Activated T-cell treated with anti-CD3 and anti-CD28 coated beads, Interleukin-2, amount 50 U/mL, for 24 hours (primary cell): Measurements from ENCODE around the gene CPT1B.

ENCODE experiments used
- DNase-seq: peaks from one replicate; pipeline ENCODE4 v3.0.0-alpha.2; 2020
- H3K27ac Mint-ChIP-seq: 2 replicates; pipeline ENCODE4 v1.8.0; 2020; ENCODE audit warnings: mild to moderate bottlenecking, mixed read lengths
- H3K27me3 Mint-ChIP-seq: 2 replicates; pipeline ENCODE4 v1.8.0; 2020; ENCODE audit warnings: mixed read lengths
- H3K36me3 Mint-ChIP-seq: 2 replicates; pipeline ENCODE4 v1.8.0; 2020; ENCODE audit warnings: low read depth, mixed read lengths
- H3K4me1 Mint-ChIP-seq: 2 replicates; pipeline ENCODE4 v1.8.0; 2020; ENCODE audit warnings: low read depth, mixed read lengths
- H3K4me3 Mint-ChIP-seq: 2 replicates; pipeline ENCODE4 v1.8.0; 2020; ENCODE audit warnings: mild to moderate bottlenecking, moderate library complexity, mixed read lengths
- H3K9me3 Mint-ChIP-seq: 2 replicates; pipeline ENCODE4 v1.8.0; 2020; ENCODE audit warnings: mixed read lengths

CPT1B gene

GRCh38 chr22:50584106-50585096 lies 6.2 kb upstream of the CPT1B start:
- Mint-ChIP-seq H3K27ac (peak overlapping the region; percentile 95), H3K4me1 (peaks cover 26% of the 10 kb centered on the region), H3K4me3 (peak overlapping the region; percentile 94), H3K36me3 (peaks cover 34% of the 10 kb centered on the region), H3K27me3 (no peaks in the 10 kb centered on the region), H3K9me3 (no peaks in the 10 kb centered on the region)
- DNase-seq, result no peak

GRCh38 chr22:50583294-50583861 lies 5.2 kb upstream of the CPT1B start:
- Mint-ChIP-seq H3K9me3 (no peaks in the 10 kb centered on the region), H3K4me3 (peak overlapping the region; percentile 94), H3K36me3 (peaks cover 45% of the 10 kb centered on the region), H3K27ac (peak overlapping the region; percentile 95), H3K4me1 (peaks cover 26% of the 10 kb centered on the region), H3K27me3 (no peaks in the 10 kb centered on the region)
- DNase-seq, result no peak

- H3K4me1 Mint-ChIP-seq, result peaks cover 26% of the 10 kb centered on the region
- peak; percentile 98 for DNase-seq
- H3K4me3 Mint-ChIP-seq, result peak within 1 kb of the TSS; percentile 94
- H3K27ac Mint-ChIP-seq, result peak within 1 kb of the TSS; percentile 95
- H3K27me3 Mint-ChIP-seq, result no peaks in the 10 kb centered on the region
- H3K9me3 Mint-ChIP-seq, result no peaks in the 10 kb centered on the region
- peaks cover 46% of the 10 kb centered on the region for H3K36me3 Mint-ChIP-seq
Measured at GRCh38 chr22:50582493-50583293, 4.5 kb upstream of the CPT1B start, which contains the start of gene CHKB. Gene CHKB (minus strand): TSS chr22:50582849. CDS start chr22:50582781, 68 bp downstream.

GRCh38 chr22:50581950-50582492 lies 3.8 kb upstream of the CPT1B start:
- Mint-ChIP-seq H3K4me1 (peaks cover 30% of the 10 kb centered on the region), H3K4me3 (peak overlapping the region; percentile 94), H3K27ac (peak overlapping the region; percentile 94), H3K36me3 (peaks cover 52% of the 10 kb centered on the region), H3K9me3 (no peaks in the 10 kb centered on the region), H3K27me3 (no peaks in the 10 kb centered on the region)
- no peak for DNase-seq

GRCh38 chr22:50581031-50581949 lies 3.1 kb upstream of the CPT1B start:
- H3K27ac Mint-ChIP-seq, result peak overlapping the region; percentile 89
- H3K4me3 Mint-ChIP-seq, result peak overlapping the region; percentile 94
- no peak for DNase-seq
- peaks cover 30% of the 10 kb centered on the region for H3K4me1 Mint-ChIP-seq
- no peaks in the 10 kb centered on the region for H3K27me3 Mint-ChIP-seq
- no peaks in the 10 kb centered on the region for H3K9me3 Mint-ChIP-seq
- H3K36me3 Mint-ChIP-seq, result peaks cover 59% of the 10 kb centered on the region

- no peaks in the 10 kb centered on the region for H3K27me3 Mint-ChIP-seq
- no peaks in the 10 kb centered on the region for H3K9me3 Mint-ChIP-seq
- DNase-seq, result no peak
- no peak overlapping the region for H3K27ac Mint-ChIP-seq
- peaks cover 30% of the 10 kb centered on the region for H3K4me1 Mint-ChIP-seq
- H3K36me3 Mint-ChIP-seq, result peaks cover 72% of the 10 kb centered on the region
- no peak overlapping the region for H3K4me3 Mint-ChIP-seq
Measured at GRCh38 chr22:50579752-50580151, 1.5 kb upstream of the CPT1B start.

GRCh38 chr22:50578776-50579310 lies 616 bp upstream of the CPT1B start:
- Mint-ChIP-seq H3K27ac (no peak overlapping the region), H3K27me3 (no peaks in the 10 kb centered on the region), H3K4me3 (no peak overlapping the region), H3K36me3 (peaks cover 79% of the 10 kb centered on the region), H3K9me3 (no peaks in the 10 kb centered on the region), H3K4me1 (peaks cover 28% of the 10 kb centered on the region)
- no peak for DNase-seq

GRCh38 chr22:50577697-50577986 lies 585 bp downstream of the CPT1B start:
- Mint-ChIP-seq H3K9me3 (no peaks in the 10 kb centered on the region), H3K4me3 (no peak overlapping the region)

GRCh38 chr22:50576806-50577696 lies 1.2 kb downstream of the CPT1B start:
- no peak for DNase-seq
- no peak overlapping the region for H3K27ac Mint-ChIP-seq
- no peaks in the 10 kb centered on the region for H3K9me3 Mint-ChIP-seq
- H3K27me3 Mint-ChIP-seq, result no peaks in the 10 kb centered on the region
- no peak overlapping the region for H3K4me3 Mint-ChIP-seq
- peaks cover 89% of the 10 kb centered on the region for H3K36me3 Mint-ChIP-seq
- H3K4me1 Mint-ChIP-seq, result peaks cover 22% of the 10 kb centered on the region

More at GRCh38 chr22:50577697-50577986, 585 bp downstream of the CPT1B start:
- Mint-ChIP-seq H3K27me3 (no peaks in the 10 kb centered on the region), H3K27ac (no peak overlapping the region), H3K4me1 (peaks cover 22% of the 10 kb centered on the region), H3K36me3 (peaks cover 84% of the 10 kb centered on the region)
- no peak for DNase-seq

- Mint-ChIP-seq H3K9me3 (no peaks in the 10 kb centered on the region), H3K36me3 (peaks cover 89% of the 10 kb centered on the region), H3K4me3 (no peak overlapping the region), H3K4me1 (peaks cover 15% of the 10 kb centered on the region), H3K27ac (no peak overlapping the region), H3K27me3 (no peaks in the 10 kb centered on the region)
- DNase-seq, result no peak
Measured at GRCh38 chr22:50576070-50576469, 2.2 kb downstream of the CPT1B start.

GRCh38 chr22:50575426-50575941 lies 2.7 kb downstream of the CPT1B start:
- Mint-ChIP-seq H3K9me3 (no peaks in the 10 kb centered on the region), H3K4me1 (peaks cover 11% of the 10 kb centered on the region), H3K4me3 (no peak overlapping the region), H3K27me3 (no peaks in the 10 kb centered on the region), H3K36me3 (peaks cover 90% of the 10 kb centered on the region), H3K27ac (no peak overlapping the region)
- no peak for DNase-seq

GRCh38 chr22:50574383-50574755 lies 3.9 kb downstream of the CPT1B start:
- DNase-seq, result no peak
- Mint-ChIP-seq H3K27ac (no peak overlapping the region), H3K4me3 (no peak overlapping the region), H3K9me3 (no peaks in the 10 kb centered on the region), H3K4me1 (peaks cover 4% of the 10 kb centered on the region), H3K27me3 (no peaks in the 10 kb centered on the region), H3K36me3 (peaks cover 90% of the 10 kb centered on the region)
